Breast epithelium (tissue), 3 donors: ENCODE data around the gene TOB1.

Source experiments
- POLR2A ChIP-seq: fragments of 450-650 bp; IDR thresholded peaks from one replicate; pipeline ENCODE4 v1.6.1; 2016; ENCODE audit warnings: antibody characterized with exemption, mild to moderate bottlenecking, moderate library complexity
- TF ChIP-seq, protein P1 (sequence below), 3 donors: fragments of 450-650 bp; IDR thresholded peaks; one replicate each; pipeline ENCODE4 v1.5.1; 2016 to 2017; ENCODE audit warnings: antibody characterized with exemption in 3 of 3, mild to moderate bottlenecking in 3 of 3, moderate library complexity in 3 of 3

DNA sequence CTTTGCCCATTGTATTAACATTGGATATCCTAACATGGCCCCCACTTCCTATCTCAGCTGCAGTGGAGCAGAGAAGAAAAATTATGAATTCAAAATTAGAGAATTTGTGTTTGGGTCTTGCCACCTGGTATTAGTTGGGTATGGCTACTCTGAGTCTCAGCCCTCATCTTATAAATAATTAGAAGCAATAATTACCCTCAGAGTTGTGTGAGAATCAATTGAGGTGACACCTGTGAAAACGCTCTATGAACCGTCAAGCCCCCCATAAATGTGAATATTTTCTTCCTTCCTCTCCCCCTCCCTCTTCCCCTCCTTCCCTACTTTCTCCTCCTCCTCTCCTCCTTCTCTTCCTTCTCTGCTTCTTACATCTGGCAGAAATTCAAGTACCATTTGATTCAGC, 8.9 kb upstream of the TOB1 start:
- TF ChIP-seq, protein P1, sequence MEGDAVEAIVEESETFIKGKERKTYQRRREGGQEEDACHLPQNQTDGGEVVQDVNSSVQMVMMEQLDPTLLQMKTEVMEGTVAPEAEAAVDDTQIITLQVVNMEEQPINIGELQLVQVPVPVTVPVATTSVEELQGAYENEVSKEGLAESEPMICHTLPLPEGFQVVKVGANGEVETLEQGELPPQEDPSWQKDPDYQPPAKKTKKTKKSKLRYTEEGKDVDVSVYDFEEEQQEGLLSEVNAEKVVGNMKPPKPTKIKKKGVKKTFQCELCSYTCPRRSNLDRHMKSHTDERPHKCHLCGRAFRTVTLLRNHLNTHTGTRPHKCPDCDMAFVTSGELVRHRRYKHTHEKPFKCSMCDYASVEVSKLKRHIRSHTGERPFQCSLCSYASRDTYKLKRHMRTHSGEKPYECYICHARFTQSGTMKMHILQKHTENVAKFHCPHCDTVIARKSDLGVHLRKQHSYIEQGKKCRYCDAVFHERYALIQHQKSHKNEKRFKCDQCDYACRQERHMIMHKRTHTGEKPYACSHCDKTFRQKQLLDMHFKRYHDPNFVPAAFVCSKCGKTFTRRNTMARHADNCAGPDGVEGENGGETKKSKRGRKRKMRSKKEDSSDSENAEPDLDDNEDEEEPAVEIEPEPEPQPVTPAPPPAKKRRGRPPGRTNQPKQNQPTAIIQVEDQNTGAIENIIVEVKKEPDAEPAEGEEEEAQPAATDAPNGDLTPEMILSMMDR (IDR thresholded peaks at IDR 0.05) = no peak
- TF ChIP-seq POLR2A = no peak
